K562 (cell line): ENCODE results near the gene KLHL28. TPM values are rescaled to one million over a fixed set of nuclear protein-coding genes. Genes with fewer than 3 reads are reported as not detected.

Experiments used
- ARID1B ChIP-seq: fragments of 450-650 bp; IDR thresholded peaks from 2 replicates; pipeline ENCODE4 v1.6.1; 2016; ENCODE audit warnings: antibody characterized with exemption, mild to moderate bottlenecking, inconsistent platforms
- CEBPG ChIP-seq, 3 experiments: fragments of 200-800 bp in 1 of 3; sonication (Bioruptor generic) in 1 of 3; sonication (generic) in 1 of 3; formaldehyde crosslinking in 1 of 3; IDR thresholded peaks in 2 of 3; conservative IDR thresholded peaks in 1 of 3; 2 replicates each; pipeline versions ENCODE4 v1.6.1 to v1.8.0; 2016 to 2022; ENCODE audit warnings: missing compliant biosample characterization in 2 of 3, missing genetic modification characterization in 2 of 3, mild to moderate bottlenecking in 1 of 3, missing genetic modification reagents in 1 of 3
- CREB1 ChIP-seq, 2 experiments: sonication (generic) in 1 of 2; formaldehyde crosslinking in 1 of 2; IDR thresholded peaks; 2 replicates each; pipeline versions ENCODE4 v1.6.1 to v1.8.0; 2012 to 2022; ENCODE audit warnings: inconsistent platforms in 1 of 2, mild to moderate bottlenecking in 1 of 2, missing genetic modification reagents in 1 of 2, moderate library complexity in 1 of 2
- ETS1 ChIP-seq: conservative IDR thresholded peaks from 2 replicates; pipeline ENCODE4 v1.6.1; 2011; ENCODE audit warnings: low read depth, mild to moderate bottlenecking, low read length; ENCODE audit not compliant: control insufficient read depth
- HOXB6 ChIP-seq: fragments of 250-450 bp; sonication (Bioruptor Pico); IDR thresholded peaks from 2 replicates; pipeline ENCODE4 v1.5.1; 2022; ENCODE audit warnings: mild to moderate bottlenecking, borderline replicate concordance
- SETDB1 ChIP-seq: IDR thresholded peaks from one replicate; pipeline ENCODE4 v1.6.1; 2012; ENCODE audit warnings: low read length, control low read depth, inconsistent platforms
- SMARCE1 ChIP-seq: fragments of 450-650 bp; IDR thresholded peaks from 2 replicates; pipeline ENCODE4 v1.7.1; 2016; ENCODE audit warnings: mild to moderate bottlenecking
- SNRNP70 ChIP-seq: fragments of 200-400 bp; formaldehyde crosslinking; optimal IDR thresholded peaks from 2 replicates; pipeline ENCODE3; 2017; ENCODE audit warnings: low read depth, low read length
- ZNF217 ChIP-seq: sonication (generic); formaldehyde crosslinking; IDR thresholded peaks from 2 replicates; pipeline ENCODE4 v1.8.0; 2022; ENCODE audit warnings: mild to moderate bottlenecking, missing genetic modification reagents
- polyA plus RNA-seq, 8 experiments: library from polyadenylated mRNA; depleted of rRNA in 4 of 8; stranded (reverse) in 5 of 8; unstranded in 3 of 8; fragments of >200 nt; fragmentation: Nextera tagmentation in 2 of 8; fragmentation: Illumina TruSeq in 1 of 8; extraction: Ambion mirVana in 2 of 8; extraction: Trizol in 1 of 8; gene quantifications; 2 replicates each; pipeline versions ENCODE4 v1.2.1 to v1.2.3, GENCODE V29; 2011 to 2014; ENCODE audit warnings: inconsistent platforms in 1 of 8, missing spikeins in 1 of 8
- total RNA-seq, 7 experiments: library from RNA; depleted of rRNA in 6 of 7; stranded (reverse); fragments of >200 nt in 6 of 7; fragmentation: Illumina TruSeq in 2 of 7; extraction: Trizol in 2 of 7; gene quantifications; 2 replicates each; pipeline versions ENCODE4 v1.2.1 to v1.2.3, GENCODE V29; 2011 to 2021; ENCODE audit warnings: low replicate concordance in 1 of 7

KLHL28 gene
- total and polyA plus RNA-seq, 9 of the 15 experiments (the other 6 are each of a cell fraction or from before 2014, with no cell fraction given) = 1.1 to 7.5 (median 4.7) TPM

DNA sequence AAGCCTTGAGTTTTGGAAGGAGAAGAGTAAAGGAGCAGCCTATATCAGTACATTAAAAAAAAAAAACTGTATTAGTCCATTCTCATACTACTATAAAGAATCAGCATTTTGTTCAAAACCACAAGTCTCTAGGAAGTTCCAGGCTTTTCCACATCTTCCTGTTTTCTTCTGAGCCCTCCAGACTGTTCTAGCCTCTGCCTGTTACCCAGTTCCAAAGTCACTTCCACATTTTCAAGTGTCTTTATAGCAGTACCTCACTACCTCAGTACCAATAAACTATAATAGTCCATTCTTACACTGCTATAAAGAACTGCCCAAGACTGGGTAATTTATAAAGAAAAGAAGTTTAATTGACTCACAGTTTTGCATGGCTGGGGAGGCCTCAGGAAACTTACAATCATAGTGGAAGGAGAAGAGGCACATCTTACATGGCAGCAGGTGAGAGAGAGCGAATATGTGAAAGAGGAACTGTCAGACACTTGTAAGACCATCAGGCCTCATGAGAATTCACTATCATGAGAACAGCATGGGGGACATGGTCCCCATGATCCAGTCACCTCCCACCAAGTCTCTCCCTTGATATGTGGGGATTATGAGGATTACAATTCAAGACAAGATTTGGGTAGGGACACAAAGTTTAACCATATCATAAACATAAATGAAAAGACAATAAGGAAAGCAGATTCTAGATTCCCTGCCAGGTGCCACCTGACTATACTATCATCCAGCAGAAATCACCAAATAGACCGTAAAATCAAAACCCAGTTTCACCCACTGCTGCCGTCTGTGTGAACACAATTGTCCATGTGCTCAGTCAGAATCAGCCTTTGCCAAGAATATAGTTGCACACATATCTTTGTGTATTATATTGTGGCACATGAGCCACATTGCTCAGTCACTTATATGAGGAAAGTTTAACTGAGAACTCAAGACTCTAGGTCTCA lies 28.0 kb upstream of the KLHL28 start (continued):
- TF ChIP-seq SNRNP70 = no peak
- TF ChIP-seq CREB1 (IDR thresholded peaks at IDR 0.05) = no peak
- TF ChIP-seq CREB1 (CRISPR knock-in tag; IDR thresholded peaks at IDR 0.05) = no peak
- no peak for TF ChIP-seq SETDB1
- TF ChIP-seq ETS1 = no peak
- TF ChIP-seq ZNF217 (CRISPR knock-in tag) = no peak
- no peak for TF ChIP-seq CEBPG (CRISPR knock-in tag; IDR thresholded peaks at IDR 0.05)
- TF ChIP-seq CEBPG (tag; conservative IDR thresholded peaks at IDR 0.05 in 1 of 2, IDR thresholded peaks at IDR 0.05 in 1 of 2) = no peak
- TF ChIP-seq SMARCE1 = no peak
- no peak for TF ChIP-seq ARID1B
- TF ChIP-seq HOXB6 (CRISPR knock-in tag) = no peak
